NCI-H1930 (cell line): ENCODE results near the gene CDH24.

Experiments
- DNase-seq, 2 experiments: peaks; one replicate each; lab custom pipeline; 2025; lab: John Stamatoyannopoulos, UW

Gene CDH24

DNA sequence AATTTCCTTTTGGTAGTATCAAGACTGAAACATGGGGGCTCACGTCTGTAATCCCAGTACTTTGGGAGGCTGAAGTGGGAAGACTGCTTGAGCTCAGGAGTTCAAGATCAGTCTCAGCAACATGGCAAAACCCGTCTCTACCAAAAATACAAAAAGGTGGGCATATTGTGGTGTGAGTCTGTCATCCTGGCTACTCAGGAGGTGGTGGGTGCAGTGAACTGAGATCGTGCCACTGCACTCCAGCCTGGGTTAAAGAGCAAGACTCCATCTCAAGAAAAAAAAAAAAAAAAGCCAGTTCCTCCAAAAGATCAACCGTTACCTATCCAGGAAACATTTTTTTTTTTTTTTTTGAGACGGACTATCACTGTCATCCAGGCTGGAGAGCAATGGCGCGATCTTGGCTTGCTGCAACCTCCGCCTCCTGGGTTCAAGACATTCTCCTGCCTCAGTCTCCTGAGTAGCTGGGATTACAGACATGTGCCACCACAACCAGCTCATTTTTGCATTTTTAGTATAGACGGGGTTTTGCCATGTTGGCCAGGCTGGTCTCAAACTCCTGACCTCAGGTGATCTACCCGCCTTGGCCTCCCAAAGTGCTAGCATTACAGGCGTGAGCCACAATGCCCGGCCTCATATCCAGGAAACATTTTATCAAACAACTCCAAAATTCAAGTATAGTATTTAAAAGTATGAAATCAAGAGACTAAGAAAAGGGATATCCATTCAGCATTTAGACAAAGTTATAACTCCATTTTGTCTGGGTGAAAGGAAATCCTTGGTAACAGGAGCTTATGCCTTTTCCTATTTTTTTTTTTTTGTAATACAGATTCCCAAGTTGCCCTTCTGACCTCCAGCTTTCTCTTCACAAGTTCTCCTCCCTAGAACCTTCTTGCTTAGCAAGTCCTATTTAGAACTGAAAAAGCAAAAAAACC, 34.2 kb upstream of the CDH24 start:
- no peak for DNase-seq

- DNase-seq, result no peak
Measured at GRCh38 chr14:23090254-23090636, 32.9 kb upstream of the CDH24 start.

DNA sequence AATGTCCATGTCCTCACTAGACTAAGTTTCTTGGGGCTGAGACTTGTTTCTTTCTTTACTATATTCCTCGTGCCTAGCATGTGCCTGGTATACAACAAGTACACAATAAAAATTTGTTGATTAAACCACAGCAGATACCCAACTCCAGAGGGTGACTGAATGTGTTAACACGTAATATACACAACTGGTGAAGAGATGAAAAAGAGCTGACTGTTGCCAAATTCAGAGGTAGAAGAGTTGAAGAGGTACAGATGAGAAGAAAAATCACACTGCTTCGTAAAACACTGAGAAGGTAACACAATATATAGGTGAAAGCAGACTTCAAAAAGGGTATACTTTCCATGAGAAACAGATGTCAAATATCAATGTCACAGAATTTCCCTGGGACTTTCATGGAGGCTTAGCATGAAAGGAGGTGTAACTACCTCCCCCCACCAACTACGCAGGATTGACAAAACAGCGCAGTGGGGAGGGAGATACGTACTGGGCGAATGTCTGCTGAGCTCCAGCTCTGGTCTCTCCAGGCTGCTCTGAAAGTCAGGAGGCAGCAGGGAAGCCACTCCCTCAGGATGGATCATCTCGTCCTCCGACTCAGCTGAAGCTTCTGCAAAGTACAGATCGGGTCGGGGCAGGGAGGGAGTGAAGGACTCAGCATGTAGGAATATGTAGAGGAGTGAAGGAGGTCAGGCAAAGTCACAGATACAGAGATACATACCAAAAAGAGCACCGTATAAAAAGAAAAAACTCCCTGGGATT, 32.4 kb upstream of the CDH24 start:
- DNase-seq, result no peak

- DNase-seq, result no peak
Measured at GRCh38 chr14:23086565-23086964, 29.2 kb upstream of the CDH24 start.

GRCh38 chr14:23085458-23085857, 28.1 kb upstream of the CDH24 start:
- no peak for DNase-seq

DNA sequence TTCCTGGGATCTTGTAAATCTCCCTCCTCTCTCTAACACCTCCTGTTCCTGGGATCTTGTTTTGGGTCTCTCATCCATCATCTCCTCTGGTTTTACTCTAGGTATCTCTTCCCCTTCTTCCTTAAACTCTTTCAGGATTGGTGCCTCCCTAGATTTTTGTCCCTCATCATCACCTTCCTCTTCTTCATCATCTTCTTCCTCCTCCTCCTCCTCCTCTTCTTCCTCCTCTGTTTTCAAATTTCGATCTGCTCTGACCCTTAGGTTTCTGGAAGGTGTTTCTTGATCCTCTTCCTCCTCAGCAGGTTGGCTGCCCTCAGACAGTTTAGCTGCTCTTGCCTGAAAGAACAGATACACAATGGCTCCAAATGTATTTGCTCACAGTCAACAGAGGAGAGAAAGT, 23.2 kb upstream of the CDH24 start:
- DNase-seq, result no peak

- DNase-seq, result no peak
Measured at GRCh38 chr14:23079716-23080115, 22.4 kb upstream of the CDH24 start.

DNA sequence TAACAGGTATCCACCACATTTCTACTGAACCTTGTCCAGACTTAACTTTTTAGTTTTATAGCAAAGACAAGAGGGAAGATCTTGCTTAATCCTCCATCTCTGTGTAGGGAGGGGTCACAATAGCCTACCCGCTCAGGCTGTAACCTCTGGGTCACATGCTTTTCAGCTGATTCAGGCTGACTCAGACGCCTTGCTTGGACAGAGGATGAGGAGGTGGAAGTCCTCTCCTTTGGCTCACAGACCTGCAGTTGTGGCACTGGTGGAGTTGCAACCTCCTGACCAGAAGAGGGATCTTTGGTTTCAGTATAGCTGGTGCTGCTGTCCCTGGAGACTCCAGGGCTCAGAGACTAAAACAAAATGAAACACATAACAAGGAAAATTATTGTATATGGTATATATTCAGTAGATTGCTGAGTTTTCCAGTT, 21.4 kb upstream of the CDH24 start:
- DNase-seq, result no peak

GRCh38 chr14:23077962-23078361, 20.6 kb upstream of the CDH24 start:
- DNase-seq, result no peak

DNA sequence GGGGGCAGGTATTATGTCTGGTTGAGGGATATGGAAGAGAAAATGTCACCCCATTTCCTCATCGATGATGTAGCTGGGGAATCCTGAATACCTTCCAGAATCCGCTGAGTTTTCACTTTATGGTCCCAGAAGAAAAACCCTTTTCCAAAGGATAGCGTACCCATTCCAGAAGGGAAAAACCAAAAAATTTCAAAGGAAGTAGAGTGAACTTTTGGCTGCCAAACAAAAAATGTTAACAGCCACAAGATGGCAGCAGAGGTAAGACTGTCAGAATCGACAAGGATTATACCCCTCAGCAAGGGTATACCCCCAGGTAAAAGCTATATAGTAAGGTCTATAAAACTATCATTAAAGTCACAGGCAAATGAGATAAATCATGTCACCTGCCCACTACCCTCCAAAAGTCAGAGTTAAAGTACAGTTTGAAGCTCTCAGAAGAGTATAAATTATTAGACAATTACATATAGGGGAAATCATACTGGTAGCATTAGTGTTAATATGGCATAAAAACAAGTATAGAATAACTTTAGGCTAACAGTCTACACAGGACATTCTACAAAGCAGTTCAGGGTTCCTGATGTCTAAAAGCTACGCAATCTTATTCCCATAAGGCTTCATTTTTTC, 19.6 kb upstream of the CDH24 start:
- DNase-seq, result no peak

- DNase-seq, result no peak
Measured at GRCh38 chr14:23074906-23075305, 17.6 kb upstream of the CDH24 start.

GRCh38 chr14:23071921-23072539, 14.7 kb upstream of the CDH24 start:
- no peak for DNase-seq

- no peak for DNase-seq
Measured at GRCh38 chr14:23071244-23071920, 14.1 kb upstream of the CDH24 start.

- no peak for DNase-seq
Measured at GRCh38 chr14:23070262-23071129, 13.2 kb upstream of the CDH24 start.

- no peak for DNase-seq
Measured at GRCh38 chr14:23069413-23069806, 12.1 kb upstream of the CDH24 start.

GRCh38 chr14:23068789-23069412, 11.6 kb upstream of the CDH24 start:
- DNase-seq, result no peak

DNA sequence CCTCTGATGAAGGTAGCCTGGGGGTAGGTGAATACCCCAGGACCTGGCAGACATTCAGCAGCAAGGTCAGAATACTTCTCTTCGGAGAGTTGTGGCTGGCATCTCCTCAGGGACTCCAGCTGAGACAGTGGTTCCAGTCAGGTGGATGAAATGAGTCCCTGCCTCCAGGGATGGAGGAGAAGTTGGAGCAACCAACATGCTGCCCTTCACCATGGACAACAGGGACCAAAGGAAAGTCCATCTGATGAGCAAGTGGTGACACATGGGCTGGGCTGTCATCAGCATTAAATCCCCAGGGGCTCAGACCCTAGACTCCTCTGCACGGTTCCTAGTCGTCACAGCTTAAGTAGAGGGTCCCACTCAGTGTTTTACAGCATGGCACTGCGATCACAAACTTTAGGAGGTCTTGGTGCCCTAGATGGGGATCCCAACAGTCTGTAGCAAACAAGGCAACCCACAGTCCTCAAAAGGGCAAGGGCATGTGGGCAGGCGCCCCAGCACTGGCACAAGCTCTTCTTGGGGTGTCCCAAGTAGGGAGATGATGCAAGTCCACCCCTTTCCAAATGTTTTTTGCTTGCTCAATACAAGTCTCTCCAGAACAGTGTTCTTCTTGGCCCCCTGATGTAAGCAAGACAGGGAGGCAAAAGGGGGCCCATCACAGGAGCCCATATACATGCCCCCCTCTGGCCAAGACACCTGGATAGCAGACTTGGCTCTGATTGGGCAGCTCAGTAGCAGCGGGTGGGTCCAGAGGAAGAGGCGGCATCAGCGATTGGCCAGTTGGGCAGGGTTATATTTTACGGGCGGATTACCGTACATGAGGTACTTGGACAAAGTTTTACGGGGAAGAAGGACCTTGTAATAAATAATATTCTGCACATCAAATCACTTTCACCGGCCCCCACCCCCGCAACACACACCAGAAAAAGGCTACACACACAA, 10.8 kb upstream of the CDH24 start:
- DNase-seq, result no peak

- DNase-seq, result no peak
Measured at GRCh38 chr14:23066855-23067744, 9.8 kb upstream of the CDH24 start.
